B cell (primary cell): ENCODE data around the gene DERA. TPM values are rescaled to one million over a fixed set of nuclear protein-coding genes. Genes with fewer than 3 reads are reported as not detected.

Source experiments
- ATAC-seq: fragments of 200-7000 bp; cut with Tn5 transposase; one replicate; pipeline ENCODE4 v1.10.0; 2021; ENCODE audit warnings: low read depth, mild to moderate bottlenecking, moderate number of reproducible peaks, moderate library complexity
- CTCF ChIA-PET: fragments of 350-600 bp; sonication (Branson Sonifier 250); formaldehyde crosslinking; loops from one replicate; lab custom pipeline; 2021; ENCODE audit warnings: antibody characterized with exemption, inconsistent platforms; lab: Charles Lee
- POLR2A ChIA-PET: fragments of 350-600 bp; sonication (Branson Sonifier 250); formaldehyde crosslinking; loops from one replicate; lab custom pipeline; 2021; ENCODE audit warnings: antibody characterized with exemption; lab: Charles Lee
- DNase-seq: peaks from one replicate; pipeline ENCODE4 v3.0.0; 2013
- H2AFZ ChIP-seq: 2 replicates; pipeline ENCODE4 v1.6.1; 2012; ENCODE audit warnings: mild to moderate bottlenecking, low read depth, low read length; ENCODE audit not compliant: insufficient read depth, poor library complexity, severe bottlenecking
- H3K27ac ChIP-seq, 2 donors: 1 replicate in 1 of 2; 2 replicates in 1 of 2; pipeline ENCODE4 v1.5.1; 2012 to 2013; ENCODE audit warnings: low read length in 2 of 2, mild to moderate bottlenecking in 2 of 2, moderate library complexity in 1 of 2
- H3K27me3 ChIP-seq, 4 experiments: fragments of 200-600 bp in 1 of 4; sonication (generic) in 1 of 4; replicated peaks in 1 of 4; 1 replicate in 2 of 4; 2 replicates in 2 of 4; pipeline versions ENCODE4 v1.6.1 to v1.7.0; 2013 to 2016; ENCODE audit warnings: low read length in 3 of 4, mild to moderate bottlenecking in 2 of 4, mixed read lengths in 1 of 4, moderate library complexity in 1 of 4; ENCODE audit not compliant: insufficient read depth in 4 of 4, control insufficient read depth in 3 of 4; ENCODE audit errors: control extremely low read depth in 1 of 4
- H3K36me3 ChIP-seq, 2 experiments: replicated peaks in 1 of 2; 1 replicate in 1 of 2; 2 replicates in 1 of 2; pipeline versions ENCODE4 v1.6.1 to v1.7.1; 2013; ENCODE audit warnings: low read length in 1 of 2; ENCODE audit not compliant: insufficient read depth in 2 of 2, control insufficient read depth in 1 of 2; ENCODE audit errors: control extremely low read depth in 1 of 2, extremely low read depth in 1 of 2
- H3K4me1 ChIP-seq, 2 donors: fragments of 200-600 bp in 1 of 2; sonication (generic) in 1 of 2; 1 replicate in 1 of 2; 2 replicates in 1 of 2; pipeline versions ENCODE4 v1.5.1 to v1.6.1; 2013 to 2017; ENCODE audit warnings: low read length in 2 of 2; ENCODE audit not compliant: control insufficient read depth in 2 of 2, insufficient read depth in 2 of 2
- H3K4me2 ChIP-seq: replicated peaks from 2 replicates; pipeline ENCODE3; 2012; ENCODE audit warnings: mild to moderate bottlenecking, low read depth, low read length; ENCODE audit not compliant: poor library complexity, severe bottlenecking
- H3K4me3 ChIP-seq, 5 experiments: fragments of 200-600 bp in 1 of 5; sonication (generic) in 1 of 5; 1 replicate in 3 of 5; 2 replicates in 2 of 5; pipeline versions ENCODE4 v1.5.1 to v1.7.0; 2011 to 2016; ENCODE audit warnings: low read length in 4 of 5, mild to moderate bottlenecking in 4 of 5, low read depth in 2 of 5, control low read depth in 1 of 5, moderate library complexity in 1 of 5; ENCODE audit not compliant: insufficient read depth in 1 of 5; ENCODE audit errors: control extremely low read depth in 1 of 5, extremely low read depth in 1 of 5
- H3K79me2 ChIP-seq: fragments of 200-600 bp; sonication (generic); one replicate; pipeline ENCODE4 v1.6.0; 2016; ENCODE audit warnings: low read length; ENCODE audit not compliant: control insufficient read depth, insufficient read depth
- H3K9ac ChIP-seq: fragments of 200-600 bp; sonication (generic); 2 replicates; pipeline ENCODE4 v1.6.1; 2017; ENCODE audit warnings: mild to moderate bottlenecking, low read length, moderate library complexity
- H3K9me3 ChIP-seq, 3 donors: one replicate each; pipeline versions ENCODE4 v1.6.1 to v1.7.1; 2013; ENCODE audit warnings: low read length in 2 of 3; ENCODE audit not compliant: control insufficient read depth in 2 of 3, insufficient read depth in 1 of 3; ENCODE audit errors: control extremely low read depth in 1 of 3
- H4K20me1 ChIP-seq: 2 replicates; pipeline ENCODE4 v1.6.0; 2012; ENCODE audit warnings: mild to moderate bottlenecking, low read length; ENCODE audit not compliant: insufficient read depth, control insufficient read depth, poor library complexity, severe bottlenecking
- H3K27ac Mint-ChIP-seq: one replicate; pipeline ENCODE4 v1.8.0; 2021; ENCODE audit warnings: mixed read lengths
- H3K27me3 Mint-ChIP-seq: one replicate; pipeline ENCODE4 v1.8.0; 2021; ENCODE audit warnings: mixed read lengths
- H3K4me1 Mint-ChIP-seq: one replicate; pipeline ENCODE4 v1.8.0; 2021; ENCODE audit warnings: mixed read lengths
- H3K4me3 Mint-ChIP-seq: one replicate; pipeline ENCODE4 v1.8.0; 2021; ENCODE audit warnings: mixed read lengths
- H3K9me3 Mint-ChIP-seq: one replicate; pipeline ENCODE4 v1.8.0; 2022; ENCODE audit warnings: mixed read lengths; ENCODE audit not compliant: insufficient read depth
- CTCF ChIP-seq: fragments of 200-600 bp; IDR thresholded peaks from one replicate; pipeline ENCODE4 v1.8.0; 2022; ENCODE audit warnings: antibody characterized with exemption, mild to moderate bottlenecking
- EZH2 ChIP-seq: IDR thresholded peaks from 2 replicates; pipeline ENCODE4 v1.6.1; 2012; ENCODE audit warnings: borderline replicate concordance, low read depth, mild to moderate bottlenecking, moderate library complexity, low read length; ENCODE audit not compliant: insufficient read depth, poor library complexity, severe bottlenecking
- WGBS: methylation state at CpG from one replicate; pipeline ENCODE4 v1.1.5; 2013; ENCODE audit warnings: missing lambda C conversion rate; ENCODE audit not compliant: insufficient coverage; 5-methylcytosine and 5-hydroxymethylcytosine counted together
- intact Hi-C: fragments of 100-400 bp; cut with micrococcal nuclease; formaldehyde crosslinking; loops from one replicate; pipeline ENCODE4 v1.10.0; 2022
- polyA plus RNA-seq: library from polyadenylated mRNA; depleted of rRNA; stranded (reverse); fragments of >200 nt; gene quantifications from 2 replicates; pipeline ENCODE4 v1.2.3, GENCODE V29; 2012
- total RNA-seq, 2 donors: library from RNA; stranded (reverse); fragments of 120-200 nt in 1 of 2; gene quantifications; 1 replicate in 1 of 2; 2 replicates in 1 of 2; pipeline versions ENCODE4 v1.2.3 to v1.2.4, GENCODE V29; 2013 to 2022

The DERA gene
- total and polyA plus RNA-seq, 2 donors (not counting 1 experiment from before 2014, with no cell fraction given): 9.4 to 20.5 TPM

GRCh38 chr12:15880721-15881120, 30.4 kb upstream of the DERA start:
- Histone ChIP-seq H3K27ac (no peak overlapping the region), H2AFZ (no peak overlapping the region), H4K20me1 (no peaks in the 10 kb centered on the region), H3K36me3 (peaks cover 0 to 6% of the 10 kb centered on the region in 2 experiments), H3K79me2 (peaks cover 35% of the 10 kb centered on the region), H3K4me1 (peaks cover 14 to 19% of the 10 kb centered on the region in 2 donors), H3K9me3 (no peaks in the 10 kb centered on the region), H3K27me3 (no peaks in the 10 kb centered on the region), H3K9ac (no peak overlapping the region), H3K4me2 (no peak overlapping the region), H3K4me3 (no peak overlapping the region)
- Mint-ChIP-seq H3K27me3 (no peaks in the 10 kb centered on the region), H3K9me3 (no peaks in the 10 kb centered on the region), H3K4me1 (peaks cover 40% of the 10 kb centered on the region), H3K4me3 (peak overlapping the region; percentile 100), H3K27ac (peak overlapping the region; percentile 54)
- ChIA-PET POLR2A (no interaction called here), CTCF (no interaction called here)
- ATAC-seq: no peak
- TF ChIP-seq EZH2: no peak
- no peak for TF ChIP-seq CTCF
- 100% methylated on average over 2 of the region's 3 CpGs for WGBS
- DNase-seq: no peak
- intact Hi-C loops: loop anchor here (5.0 to 10.0 kb wide), 3 partner anchors 333 to 1643 kb away; no protein-coding TSS in a partner anchor

GRCh38 chr12:15882118-15882971, 28.8 kb upstream of the DERA start, which contains the start of gene STRAP:
Gene STRAP (plus strand): TSS chr12:15882387. CDS start chr12:15882708, 321 bp downstream.
- no peak for TF ChIP-seq CTCF
- TF ChIP-seq EZH2: no peak
- peak within 1 kb of the TSS; percentile 91 for H3K4me2 ChIP-seq
- H3K27me3 ChIP-seq: no peaks in the 10 kb centered on the region
- Mint-ChIP-seq H3K4me1 (peaks cover 51% of the 10 kb centered on the region), H3K4me3 (peak within 1 kb of the TSS; percentile 100), H3K27ac (peak within 1 kb of the TSS; percentile 99), H3K9me3 (no peaks in the 10 kb centered on the region), H3K27me3 (no peaks in the 10 kb centered on the region)
- peaks cover 50% of the 10 kb centered on the region for H3K79me2 ChIP-seq
- ATAC-seq (peak; percentile 93), DNase-seq (peak; percentile 98)
- peak within 1 kb of the TSS; percentile 95 for H2AFZ ChIP-seq
- POLR2A ChIA-PET: no interaction called here
- CTCF ChIA-PET: interaction anchor here (0.6 to 2.0 kb wide), 5 partner anchors 15 to 1112 kb away, joined by 3 to 9 read pairs (median 3); partner anchors contain the start of gene DERA
- peak within 1 kb of the TSS; percentile 60 to 97 (median 92) for H3K4me3 ChIP-seq
- no peaks in the 10 kb centered on the region for H3K9me3 ChIP-seq
- peak within 1 kb of the TSS; percentile 98 for H3K9ac ChIP-seq
- WGBS: under 1% methylated on average over 60 of the region's 63 CpGs
- H3K4me1 ChIP-seq: peaks cover 14 to 19% of the 10 kb centered on the region in 2 donors
- peaks cover 0 to 14% of the 10 kb centered on the region in 2 experiments for H3K36me3 ChIP-seq
- peaks cover 12% of the 10 kb centered on the region for H4K20me1 ChIP-seq
- peak within 1 kb of the TSS; percentile 98 to 99 for H3K27ac ChIP-seq
- intact Hi-C loops: loop anchor here (1.0 to 10.0 kb wide), 7 partner anchors 16 to 1645 kb away; partner anchors contain the start of genes DERA and EPS8
